ENCODE data around the gene RHEX. TPM values are rescaled to one million over a fixed set of nuclear protein-coding genes. Genes with fewer than 3 reads are reported as not detected.

Gene RHEX
- total and polyA plus RNA-seq, 2 of the 13 experiments (the other 11 are each of a cell fraction or from before 2014, with no cell fraction given) = 1.4 to 2.7 TPM

DNA sequence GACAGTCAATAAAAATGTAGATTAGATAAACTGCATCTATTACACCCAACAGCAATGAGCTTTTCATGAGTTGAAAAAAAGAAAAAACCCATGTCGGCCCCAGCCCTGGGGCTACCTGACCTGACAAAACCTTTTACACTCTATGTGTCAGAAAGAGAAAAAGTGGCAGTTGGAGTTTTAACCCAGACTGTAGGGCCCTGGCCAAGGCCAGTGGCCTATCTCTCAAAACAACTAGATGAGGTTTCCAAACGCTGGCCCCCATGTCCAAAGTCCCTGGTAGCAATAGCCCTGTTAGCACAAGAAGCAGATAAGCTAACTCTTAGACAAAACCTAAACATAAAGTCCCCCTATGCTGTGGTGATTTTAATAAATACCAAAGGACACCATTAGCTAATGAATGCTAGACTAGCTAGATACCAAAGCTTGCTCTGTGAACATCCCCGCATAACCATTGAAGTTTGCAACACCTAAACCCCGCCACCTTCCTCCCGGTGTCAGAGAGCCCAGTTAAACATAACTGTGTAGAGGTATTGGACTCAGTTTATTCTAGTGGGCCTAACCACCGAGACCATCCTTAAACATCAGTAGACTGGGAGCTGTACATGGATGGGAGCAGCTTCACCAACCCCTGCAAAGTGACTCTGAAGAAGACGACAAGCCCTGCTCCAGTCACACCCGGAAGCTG lies 2.8 kb downstream of the RHEX start (continued):
- TF ChIP-seq ZBTB7B (CRISPR knock-in tag; IDR thresholded peaks at IDR 0.05) = peak; percentile 96
- peak; percentile 91 for TF ChIP-seq ZNF124 (CRISPR knock-in tag; IDR thresholded peaks at IDR 0.05)
- 0 out of 2 replicates have a peak, but pooled peaks have one; percentile 32 for TF ChIP-seq MYC (CRISPR knock-in tag; IDR thresholded peaks at IDR 0.05; ENCODE audit: borderline replicate concordance)
- peak; percentile 96 for TF ChIP-seq PAXIP1 (CRISPR knock-in tag; conservative IDR thresholded peaks at IDR 0.05)
- 0 out of 2 replicates have a peak, but pooled peaks have one; percentile 67 for TF ChIP-seq ZNF343 (CRISPR knock-in tag; IDR thresholded peaks at IDR 0.05)
- peak; percentile 34; the same call in 1 of the 2 replicates for TF ChIP-seq PRDM10 (CRISPR knock-in tag; IDR thresholded peaks at IDR 0.05; ENCODE audit: low read depth)
- peak; percentile 65; the same call in 1 of the 2 replicates for TF ChIP-seq ZNF441 (CRISPR knock-in tag; IDR thresholded peaks at IDR 0.05; ENCODE audit: borderline replicate concordance)
- peak; percentile 93 for TF ChIP-seq SATB2 (CRISPR knock-in tag; IDR thresholded peaks at IDR 0.05)
- TF ChIP-seq KMT2B (CRISPR knock-in tag; IDR thresholded peaks at IDR 0.05) = peak; percentile 67
- peak; percentile 44; the same call in 1 of the 2 replicates for TF ChIP-seq EHMT2 (IDR thresholded peaks at IDR 0.05; ENCODE audit: borderline replicate concordance, low read depth, low read length)
- TF ChIP-seq SP4 (CRISPR knock-in tag; IDR thresholded peaks at IDR 0.05) = peak; percentile 46
- TF ChIP-seq NFYC (CRISPR knock-in tag; IDR thresholded peaks at IDR 0.05) = 0 out of 2 replicates have a peak, but pooled peaks have one; percentile 20
- TF ChIP-seq ZSCAN20 (CRISPR knock-in tag; IDR thresholded peaks at IDR 0.05; ENCODE audit: borderline replicate concordance) = peak; percentile 91
- TF ChIP-seq, protein P1, sequence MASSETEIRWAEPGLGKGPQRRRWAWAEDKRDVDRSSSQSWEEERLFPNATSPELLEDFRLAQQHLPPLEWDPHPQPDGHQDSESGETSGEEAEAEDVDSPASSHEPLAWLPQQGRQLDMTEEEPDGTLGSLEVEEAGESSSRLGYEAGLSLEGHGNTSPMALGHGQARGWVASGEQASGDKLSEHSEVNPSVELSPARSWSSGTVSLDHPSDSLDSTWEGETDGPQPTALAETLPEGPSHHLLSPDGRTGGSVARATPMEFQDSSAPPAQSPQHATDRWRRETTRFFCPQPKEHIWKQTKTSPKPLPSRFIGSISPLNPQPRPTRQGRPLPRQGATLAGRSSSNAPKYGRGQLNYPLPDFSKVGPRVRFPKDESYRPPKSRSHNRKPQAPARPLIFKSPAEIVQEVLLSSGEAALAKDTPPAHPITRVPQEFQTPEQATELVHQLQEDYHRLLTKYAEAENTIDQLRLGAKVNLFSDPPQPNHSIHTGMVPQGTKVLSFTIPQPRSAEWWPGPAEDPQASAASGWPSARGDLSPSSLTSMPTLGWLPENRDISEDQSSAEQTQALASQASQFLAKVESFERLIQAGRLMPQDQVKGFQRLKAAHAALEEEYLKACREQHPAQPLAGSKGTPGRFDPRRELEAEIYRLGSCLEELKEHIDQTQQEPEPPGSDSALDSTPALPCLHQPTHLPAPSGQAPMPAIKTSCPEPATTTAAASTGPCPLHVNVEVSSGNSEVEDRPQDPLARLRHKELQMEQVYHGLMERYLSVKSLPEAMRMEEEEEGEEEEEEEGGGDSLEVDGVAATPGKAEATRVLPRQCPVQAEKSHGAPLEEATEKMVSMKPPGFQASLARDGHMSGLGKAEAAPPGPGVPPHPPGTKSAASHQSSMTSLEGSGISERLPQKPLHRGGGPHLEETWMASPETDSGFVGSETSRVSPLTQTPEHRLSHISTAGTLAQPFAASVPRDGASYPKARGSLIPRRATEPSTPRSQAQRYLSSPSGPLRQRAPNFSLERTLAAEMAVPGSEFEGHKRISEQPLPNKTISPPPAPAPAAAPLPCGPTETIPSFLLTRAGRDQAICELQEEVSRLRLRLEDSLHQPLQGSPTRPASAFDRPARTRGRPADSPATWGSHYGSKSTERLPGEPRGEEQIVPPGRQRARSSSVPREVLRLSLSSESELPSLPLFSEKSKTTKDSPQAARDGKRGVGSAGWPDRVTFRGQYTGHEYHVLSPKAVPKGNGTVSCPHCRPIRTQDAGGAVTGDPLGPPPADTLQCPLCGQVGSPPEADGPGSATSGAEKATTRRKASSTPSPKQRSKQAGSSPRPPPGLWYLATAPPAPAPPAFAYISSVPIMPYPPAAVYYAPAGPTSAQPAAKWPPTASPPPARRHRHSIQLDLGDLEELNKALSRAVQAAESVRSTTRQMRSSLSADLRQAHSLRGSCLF (CRISPR knock-in tag; IDR thresholded peaks at IDR 0.05; ENCODE audit: borderline replicate concordance) = peak; percentile 72; the same call in 1 of the 2 replicates

All from HepG2 (cell line).